SK-N-SH treated with all-trans-retinoic acid at 6 μM for 48 hours (cell line): ENCODE data around the gene MMP27.

Source experiments
- ARNTL ChIP-seq: fragments of 450-650 bp; formaldehyde crosslinking; IDR thresholded peaks from 2 replicates; pipeline ENCODE4 v1.5.0; 2020; ENCODE audit warnings: low read depth, mild to moderate bottlenecking, moderate library complexity, borderline replicate concordance
- ISL1 ChIP-seq: fragments of 250-450 bp; sonication (Bioruptor Pico); IDR thresholded peaks from 2 replicates; pipeline ENCODE4 v2.1.2; 2022; ENCODE audit warnings: mild to moderate bottlenecking, moderate library complexity
- POU6F1 ChIP-seq: fragments of 250-450 bp; sonication (Bioruptor Pico); IDR thresholded peaks from 2 replicates; pipeline ENCODE4 v1.8.0; 2021; ENCODE audit warnings: low read depth, mild to moderate bottlenecking, moderate library complexity, borderline replicate concordance
- SNAI2 ChIP-seq: fragments of 250-450 bp; sonication (Bioruptor Pico); IDR thresholded peaks from 2 replicates; pipeline ENCODE4 v1.5.0; 2020; ENCODE audit warnings: mild to moderate bottlenecking, moderate library complexity
- TOX ChIP-seq: fragments of 250-450 bp; sonication (Bioruptor Pico); IDR thresholded peaks from 2 replicates; pipeline ENCODE4 v1.8.0; 2021; ENCODE audit warnings: mild to moderate bottlenecking, moderate library complexity, borderline replicate concordance
- ZFP30 ChIP-seq: fragments of 450-650 bp; formaldehyde crosslinking; IDR thresholded peaks from 2 replicates; pipeline ENCODE4 v1.5.0; 2022; ENCODE audit warnings: mild to moderate bottlenecking, moderate library complexity
- TF ChIP-seq, protein P1 (sequence below): fragments of 250-450 bp; sonication (Bioruptor Pico); IDR thresholded peaks from 2 replicates; pipeline ENCODE4 v1.5.0; 2020; ENCODE audit warnings: mild to moderate bottlenecking, moderate library complexity
- TF ChIP-seq, protein P2 (sequence below): fragments of 250-450 bp; sonication (Bioruptor Pico); IDR thresholded peaks from 2 replicates; pipeline ENCODE4 v1.5.1; 2020; ENCODE audit warnings: low read depth, mild to moderate bottlenecking, moderate library complexity

- no peak for TF ChIP-seq SNAI2 (CRISPR knock-in tag)
- TF ChIP-seq ZFP30, result no peak
- TF ChIP-seq, protein P1, sequence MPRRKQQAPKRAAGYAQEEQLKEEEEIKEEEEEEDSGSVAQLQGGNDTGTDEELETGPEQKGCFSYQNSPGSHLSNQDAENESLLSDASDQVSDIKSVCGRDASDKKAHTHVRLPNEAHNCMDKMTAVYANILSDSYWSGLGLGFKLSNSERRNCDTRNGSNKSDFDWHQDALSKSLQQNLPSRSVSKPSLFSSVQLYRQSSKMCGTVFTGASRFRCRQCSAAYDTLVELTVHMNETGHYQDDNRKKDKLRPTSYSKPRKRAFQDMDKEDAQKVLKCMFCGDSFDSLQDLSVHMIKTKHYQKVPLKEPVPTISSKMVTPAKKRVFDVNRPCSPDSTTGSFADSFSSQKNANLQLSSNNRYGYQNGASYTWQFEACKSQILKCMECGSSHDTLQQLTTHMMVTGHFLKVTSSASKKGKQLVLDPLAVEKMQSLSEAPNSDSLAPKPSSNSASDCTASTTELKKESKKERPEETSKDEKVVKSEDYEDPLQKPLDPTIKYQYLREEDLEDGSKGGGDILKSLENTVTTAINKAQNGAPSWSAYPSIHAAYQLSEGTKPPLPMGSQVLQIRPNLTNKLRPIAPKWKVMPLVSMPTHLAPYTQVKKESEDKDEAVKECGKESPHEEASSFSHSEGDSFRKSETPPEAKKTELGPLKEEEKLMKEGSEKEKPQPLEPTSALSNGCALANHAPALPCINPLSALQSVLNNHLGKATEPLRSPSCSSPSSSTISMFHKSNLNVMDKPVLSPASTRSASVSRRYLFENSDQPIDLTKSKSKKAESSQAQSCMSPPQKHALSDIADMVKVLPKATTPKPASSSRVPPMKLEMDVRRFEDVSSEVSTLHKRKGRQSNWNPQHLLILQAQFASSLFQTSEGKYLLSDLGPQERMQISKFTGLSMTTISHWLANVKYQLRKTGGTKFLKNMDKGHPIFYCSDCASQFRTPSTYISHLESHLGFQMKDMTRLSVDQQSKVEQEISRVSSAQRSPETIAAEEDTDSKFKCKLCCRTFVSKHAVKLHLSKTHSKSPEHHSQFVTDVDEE, result no peak
- no peak for TF ChIP-seq TOX (CRISPR knock-in tag)
- TF ChIP-seq, protein P2, sequence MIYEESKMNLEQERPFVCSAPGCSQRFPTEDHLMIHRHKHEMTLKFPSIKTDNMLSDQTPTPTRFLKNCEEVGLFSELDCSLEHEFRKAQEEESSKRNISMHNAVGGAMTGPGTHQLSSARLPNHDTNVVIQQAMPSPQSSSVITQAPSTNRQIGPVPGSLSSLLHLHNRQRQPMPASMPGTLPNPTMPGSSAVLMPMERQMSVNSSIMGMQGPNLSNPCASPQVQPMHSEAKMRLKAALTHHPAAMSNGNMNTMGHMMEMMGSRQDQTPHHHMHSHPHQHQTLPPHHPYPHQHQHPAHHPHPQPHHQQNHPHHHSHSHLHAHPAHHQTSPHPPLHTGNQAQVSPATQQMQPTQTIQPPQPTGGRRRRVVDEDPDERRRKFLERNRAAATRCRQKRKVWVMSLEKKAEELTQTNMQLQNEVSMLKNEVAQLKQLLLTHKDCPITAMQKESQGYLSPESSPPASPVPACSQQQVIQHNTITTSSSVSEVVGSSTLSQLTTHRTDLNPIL (CRISPR knock-in tag), result no peak
- TF ChIP-seq ARNTL (CRISPR knock-in tag), result no peak
- TF ChIP-seq ISL1 (CRISPR knock-in tag), result no peak
- no peak for TF ChIP-seq POU6F1
Measured at GRCh38 chr11:102669664-102670063, 35.9 kb downstream of the MMP27 start.
